Neural progenitor cell (in vitro differentiated cells): Measurements from ENCODE around the gene KCNT1.

Experiments used
- CTCF ChIP-seq: fragments of 200-600 bp; sonication (generic); IDR thresholded peaks from 2 replicates; pipeline ENCODE4 v1.5.1; 2017; ENCODE audit warnings: antibody characterized with exemption, mild to moderate bottlenecking
- EZH2 ChIP-seq: fragments of 200-600 bp; sonication (generic); IDR thresholded peaks from 2 replicates; pipeline ENCODE4 v1.6.1; 2017; ENCODE audit warnings: antibody characterized with exemption, mild to moderate bottlenecking, moderate library complexity
- EZH2phosphoT487 ChIP-seq: fragments of 200-600 bp; sonication (generic); IDR thresholded peaks from 2 replicates; pipeline ENCODE4 v1.6.1; 2017; ENCODE audit warnings: antibody characterized with exemption

GRCh38 chr9:135698236-135698635 is 3.7 kb upstream of the KCNT1 start:
- TF ChIP-seq CTCF (no peak), EZH2phosphoT487 (no peak), EZH2 (no peak)
